DOHH2 (cell line): ENCODE data around the gene ZSCAN25.
"Not testable (repeated sequence)": the region's sequence is repeated elsewhere in the genome, so short reads cannot be mapped to it uniquely, and the experiment has no call there.

Experiments
- H3F3A ChIP-seq: fragments of 200-600 bp; sonication (generic), shearing (Covaris generic); 2 replicates; pipeline ENCODE4 v1.6.0; 2016; ENCODE audit warnings: antibody characterized with exemption, mild to moderate bottlenecking; ENCODE audit not compliant: control insufficient read depth, insufficient read depth
- H3K27ac ChIP-seq: fragments of 200-600 bp; sonication (generic); 2 replicates; pipeline ENCODE4 v1.5.1; 2014; ENCODE audit warnings: low read depth, mild to moderate bottlenecking, low read length, moderate library complexity
- H3K27me3 ChIP-seq: fragments of 200-600 bp; sonication (generic); 2 replicates; pipeline ENCODE4 v1.6.1; 2014; ENCODE audit warnings: mild to moderate bottlenecking, low read length, mixed read lengths; ENCODE audit not compliant: control insufficient read depth
- H3K36me3 ChIP-seq: fragments of 200-600 bp; sonication (generic); 2 replicates; pipeline ENCODE4 v1.6.1; 2014; ENCODE audit warnings: mild to moderate bottlenecking, low read length, moderate library complexity, mixed read lengths; ENCODE audit not compliant: control insufficient read depth
- H3K4me1 ChIP-seq: fragments of 200-600 bp; sonication (generic); 2 replicates; pipeline ENCODE4 v1.6.1; 2014; ENCODE audit warnings: mild to moderate bottlenecking, low read length, mixed read lengths; ENCODE audit not compliant: control insufficient read depth
- H3K4me2 ChIP-seq: fragments of 200-600 bp; sonication (generic); 2 replicates; pipeline ENCODE4 v1.6.0; 2014; ENCODE audit warnings: mild to moderate bottlenecking, low read length, moderate library complexity
- H3K4me3 ChIP-seq: fragments of 200-600 bp; sonication (generic); 2 replicates; pipeline ENCODE4 v1.5.1; 2014; ENCODE audit warnings: mild to moderate bottlenecking, low read length, mixed read lengths
- H3K79me2 ChIP-seq: fragments of 200-600 bp; sonication (generic); 2 replicates; pipeline ENCODE4 v1.6.1; 2014; ENCODE audit warnings: mild to moderate bottlenecking, low read length, mixed read lengths; ENCODE audit not compliant: control insufficient read depth
- H3K9me2 ChIP-seq: fragments of 200-600 bp; sonication (generic); replicated peaks from 2 replicates; pipeline ENCODE4 v1.6.1; 2014; ENCODE audit warnings: mild to moderate bottlenecking, low read length, mixed read lengths; ENCODE audit not compliant: control insufficient read depth
- H3K9me3 ChIP-seq: fragments of 200-600 bp; sonication (generic); 2 replicates; pipeline ENCODE4 v1.6.1; 2014; ENCODE audit warnings: antibody characterized with exemption, low read length, mixed read lengths; ENCODE audit not compliant: control insufficient read depth, insufficient read depth
- H4K20me1 ChIP-seq: fragments of 200-600 bp; sonication (generic); 2 replicates; pipeline ENCODE4 v1.6.0; 2014; ENCODE audit warnings: low read depth, mild to moderate bottlenecking, antibody characterized with exemption, low read length, moderate library complexity; ENCODE audit not compliant: control insufficient read depth, insufficient read depth
- EZH2phosphoT487 ChIP-seq: fragments of 200-600 bp; sonication (generic); IDR thresholded peaks from 2 replicates; pipeline ENCODE4 v1.6.1; 2017; ENCODE audit warnings: borderline replicate concordance, mild to moderate bottlenecking, antibody characterized with exemption, low read length, moderate library complexity, mixed read lengths
- TF ChIP-seq, protein P1 (sequence below): fragments of 200-600 bp; sonication (generic); IDR thresholded peaks from one replicate; pipeline ENCODE4 v1.5.1; 2014; ENCODE audit warnings: antibody characterized with exemption, mild to moderate bottlenecking, low read depth, low read length; ENCODE audit not compliant: poor library complexity, severe bottlenecking

Gene ZSCAN25

DNA sequence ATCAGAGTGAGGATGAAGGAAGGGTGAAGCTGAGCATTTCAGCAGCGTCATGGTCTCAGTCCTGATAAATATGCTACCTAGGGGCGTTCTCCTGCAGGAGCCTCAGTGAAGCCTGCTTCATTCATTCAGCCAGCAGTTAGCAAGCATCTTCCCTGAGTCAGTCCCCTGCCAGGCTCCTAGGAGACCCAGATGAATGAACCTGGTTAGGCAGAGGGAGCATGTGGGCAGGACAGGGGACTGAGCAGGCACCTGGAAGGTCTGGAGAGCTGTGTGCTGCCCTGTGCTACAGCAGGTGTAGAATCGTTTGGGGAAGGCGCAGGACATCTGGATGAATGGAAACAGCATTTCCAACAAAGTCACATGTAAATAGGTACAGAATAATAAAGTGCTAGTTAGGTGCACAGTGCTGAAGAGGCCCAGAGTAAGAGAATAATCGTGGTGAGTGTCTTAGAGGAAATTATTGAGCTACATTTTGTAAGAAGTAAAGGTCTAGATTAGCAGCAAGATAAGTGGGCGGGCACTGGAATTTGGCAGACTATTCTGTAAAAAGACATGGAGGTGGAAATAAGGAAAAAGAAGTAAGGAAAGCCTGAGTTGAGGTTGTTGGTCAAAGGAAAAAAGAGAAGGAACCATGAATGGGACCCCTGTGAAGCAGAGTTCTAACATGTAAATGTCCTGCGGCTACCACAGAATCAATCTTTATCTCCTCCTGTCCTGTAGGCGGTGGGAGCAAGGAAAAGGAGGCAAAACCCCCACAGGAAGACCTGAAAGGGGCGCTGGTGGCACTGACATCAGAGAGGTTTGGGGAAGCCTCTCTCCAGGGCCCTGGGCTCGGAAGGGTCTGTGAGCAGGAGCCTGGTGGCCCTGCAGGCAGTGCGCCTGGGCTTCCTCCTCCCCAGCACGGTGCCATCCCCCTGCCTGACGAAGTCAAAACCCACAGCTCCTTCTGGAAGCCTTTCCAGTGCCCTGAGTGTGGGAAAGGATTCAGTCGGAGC, 12.0 kb downstream of the ZSCAN25 start:
- Histone ChIP-seq H3F3A (no peaks in the 10 kb centered on the region), H3K27me3 (no peaks in the 10 kb centered on the region), H3K9me2 (no peaks in the 10 kb centered on the region), H3K4me2 (no peak overlapping the region), H3K9me3 (no peaks in the 10 kb centered on the region), H3K4me1 (no peaks in the 10 kb centered on the region), H3K4me3 (no peak overlapping the region), H3K27ac (no peak overlapping the region), H3K36me3 (peaks cover 83% of the 10 kb centered on the region), H4K20me1 (peaks cover 6% of the 10 kb centered on the region), H3K79me2 (no peaks in the 10 kb centered on the region)
- TF ChIP-seq, protein P1, sequence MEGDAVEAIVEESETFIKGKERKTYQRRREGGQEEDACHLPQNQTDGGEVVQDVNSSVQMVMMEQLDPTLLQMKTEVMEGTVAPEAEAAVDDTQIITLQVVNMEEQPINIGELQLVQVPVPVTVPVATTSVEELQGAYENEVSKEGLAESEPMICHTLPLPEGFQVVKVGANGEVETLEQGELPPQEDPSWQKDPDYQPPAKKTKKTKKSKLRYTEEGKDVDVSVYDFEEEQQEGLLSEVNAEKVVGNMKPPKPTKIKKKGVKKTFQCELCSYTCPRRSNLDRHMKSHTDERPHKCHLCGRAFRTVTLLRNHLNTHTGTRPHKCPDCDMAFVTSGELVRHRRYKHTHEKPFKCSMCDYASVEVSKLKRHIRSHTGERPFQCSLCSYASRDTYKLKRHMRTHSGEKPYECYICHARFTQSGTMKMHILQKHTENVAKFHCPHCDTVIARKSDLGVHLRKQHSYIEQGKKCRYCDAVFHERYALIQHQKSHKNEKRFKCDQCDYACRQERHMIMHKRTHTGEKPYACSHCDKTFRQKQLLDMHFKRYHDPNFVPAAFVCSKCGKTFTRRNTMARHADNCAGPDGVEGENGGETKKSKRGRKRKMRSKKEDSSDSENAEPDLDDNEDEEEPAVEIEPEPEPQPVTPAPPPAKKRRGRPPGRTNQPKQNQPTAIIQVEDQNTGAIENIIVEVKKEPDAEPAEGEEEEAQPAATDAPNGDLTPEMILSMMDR: no peak
- TF ChIP-seq EZH2phosphoT487: no peak

DNA sequence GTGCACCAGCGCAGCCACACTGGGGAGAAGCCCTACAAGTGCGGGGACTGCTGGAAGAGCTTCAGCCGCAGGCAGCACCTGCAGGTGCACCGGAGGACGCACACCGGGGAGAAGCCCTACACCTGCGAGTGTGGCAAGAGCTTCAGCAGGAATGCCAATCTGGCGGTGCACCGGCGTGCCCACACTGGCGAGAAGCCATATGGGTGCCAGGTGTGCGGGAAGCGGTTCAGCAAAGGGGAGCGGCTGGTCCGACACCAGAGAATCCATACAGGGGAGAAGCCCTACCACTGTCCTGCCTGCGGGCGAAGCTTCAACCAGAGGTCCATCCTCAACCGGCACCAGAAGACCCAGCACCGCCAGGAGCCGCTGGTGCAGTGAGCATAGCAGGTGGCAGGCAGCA, 12.9 kb downstream of the ZSCAN25 start:
- Histone ChIP-seq H3K9me3 (no peaks in the 10 kb centered on the region), H3K79me2 (no peaks in the 10 kb centered on the region), H3K27ac (no peak overlapping the region), H3K9me2 (no peaks in the 10 kb centered on the region), H3K4me1 (no peaks in the 10 kb centered on the region), H3K36me3 (peaks cover 76% of the 10 kb centered on the region), H3F3A (no peaks in the 10 kb centered on the region), H3K4me2 (no peak overlapping the region), H3K4me3 (no peak overlapping the region), H4K20me1 (peaks cover 10% of the 10 kb centered on the region), H3K27me3 (no peaks in the 10 kb centered on the region)
- TF ChIP-seq, protein P1: no peak
- TF ChIP-seq EZH2phosphoT487: no peak

GRCh38 chr7:99631295-99632109, 14.8 kb downstream of the ZSCAN25 start:
- Histone ChIP-seq H3K27me3 (no peaks in the 10 kb centered on the region), H3K27ac (no peak overlapping the region), H3K79me2 (no peaks in the 10 kb centered on the region), H3K4me3 (no peak overlapping the region), H3K9me3 (no peaks in the 10 kb centered on the region), H4K20me1 (peaks cover 10% of the 10 kb centered on the region), H3K36me3 (peaks cover 58% of the 10 kb centered on the region), H3K4me2 (no peak overlapping the region), H3K9me2 (no peaks in the 10 kb centered on the region), H3F3A (peaks cover 8% of the 10 kb centered on the region), H3K4me1 (no peaks in the 10 kb centered on the region)
- no peak for TF ChIP-seq EZH2phosphoT487
- TF ChIP-seq, protein P1: no peak

DNA sequence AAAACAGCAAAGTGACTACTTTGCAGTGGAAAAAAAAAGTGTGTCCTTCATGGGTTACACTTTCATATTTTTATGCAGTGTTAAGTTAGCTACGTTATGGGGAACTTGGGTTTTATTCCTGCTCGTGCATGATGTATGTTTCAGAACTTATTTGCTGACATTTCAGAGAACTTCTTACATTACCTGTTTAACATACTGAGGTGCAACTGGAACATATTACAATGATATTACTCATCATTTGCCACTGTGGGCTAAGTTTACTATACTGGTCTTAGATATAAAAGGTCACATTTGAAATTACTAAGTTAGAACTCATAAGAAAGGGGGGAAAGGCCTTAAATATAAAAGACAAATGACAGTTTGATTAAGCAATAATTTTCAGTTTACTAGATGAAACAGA, 20.7 kb downstream of the ZSCAN25 start:
- H3K27me3 ChIP-seq, H3K4me2 ChIP-seq: not testable (repeated sequence)
- H3F3A ChIP-seq: peaks cover 11% of the 10 kb centered on the region

More for the DNA sequence above, 20.7 kb downstream of the ZSCAN25 start:
- H3K79me2 ChIP-seq, H3K27ac ChIP-seq, H3K9me2 ChIP-seq, H3K36me3 ChIP-seq, H4K20me1 ChIP-seq, H3K4me3 ChIP-seq, H3K4me1 ChIP-seq, H3K9me3 ChIP-seq: not testable (repeated sequence)
